Astrocyte (in vitro differentiated cells and primary cell): ENCODE data around the gene ASB12. TPM values are rescaled to one million over a fixed set of nuclear protein-coding genes. Genes with fewer than 3 reads are reported as not detected.

Experiments
- DNase-seq: peaks from one replicate; pipeline ENCODE4 v3.0.0-alpha.2; 2010; ENCODE audit warnings: low read depth
- FAIRE-seq: peaks from 2 replicates; lab custom pipeline; 2011; peaks lifted over from hg19 to GRCh38; lab: Jason Lieb, UNC
- H2AFZ ChIP-seq: 2 replicates; pipeline ENCODE4 v1.6.0; 2012; ENCODE audit warnings: low read depth, low read length, inconsistent platforms
- H3K27ac ChIP-seq: 2 replicates; pipeline ENCODE4 v1.5.1; 2011; ENCODE audit warnings: low read depth, low read length, inconsistent platforms
- H3K27me3 ChIP-seq: 2 replicates; pipeline ENCODE4 v1.6.0; 2011; ENCODE audit warnings: low read length, inconsistent platforms; ENCODE audit not compliant: insufficient read depth
- H3K36me3 ChIP-seq: 2 replicates; pipeline ENCODE4 v1.5.1; 2011; ENCODE audit warnings: low read length, inconsistent platforms; ENCODE audit not compliant: insufficient read depth
- H3K4me1 ChIP-seq: 2 replicates; pipeline ENCODE4 v1.5.1; 2011; ENCODE audit warnings: low read length, inconsistent platforms; ENCODE audit not compliant: insufficient read depth
- H3K4me2 ChIP-seq: 2 replicates; pipeline ENCODE4 v1.6.0; 2012; ENCODE audit warnings: low read length, inconsistent platforms
- H3K4me3 ChIP-seq: 2 replicates; pipeline ENCODE4 v1.5.1; 2011; ENCODE audit warnings: low read depth, mild to moderate bottlenecking, low read length, inconsistent platforms; ENCODE audit not compliant: insufficient read depth
- H3K79me2 ChIP-seq: 2 replicates; pipeline ENCODE4 v1.6.0; 2012; ENCODE audit warnings: mild to moderate bottlenecking, low read length, inconsistent platforms; ENCODE audit not compliant: insufficient read depth
- H3K9ac ChIP-seq: 2 replicates; pipeline ENCODE4 v1.6.0; 2012; ENCODE audit warnings: mild to moderate bottlenecking, low read length, inconsistent platforms
- H3K9me3 ChIP-seq: 2 replicates; pipeline ENCODE4 v1.5.1; 2012; ENCODE audit warnings: low read depth, mild to moderate bottlenecking, low read length, inconsistent platforms; ENCODE audit not compliant: insufficient read depth
- H4K20me1 ChIP-seq: 2 replicates; pipeline ENCODE4 v1.6.0; 2012; ENCODE audit warnings: low read length, inconsistent platforms; ENCODE audit not compliant: insufficient read depth
- H3K27ac Mint-ChIP-seq: one replicate; pipeline ENCODE4 v1.8.0; 2021; ENCODE audit warnings: mild to moderate bottlenecking, mixed read lengths; ENCODE audit not compliant: unreplicated experiment
- H3K27me3 Mint-ChIP-seq: one replicate; pipeline ENCODE4 v1.8.0; 2021; ENCODE audit warnings: low read depth, mixed read lengths; ENCODE audit not compliant: unreplicated experiment
- H3K36me3 Mint-ChIP-seq: one replicate; pipeline ENCODE4 v1.8.0; 2021; ENCODE audit warnings: low read depth, mixed read lengths; ENCODE audit not compliant: unreplicated experiment
- H3K4me1 Mint-ChIP-seq: one replicate; pipeline ENCODE4 v1.8.0; 2021; ENCODE audit warnings: low read depth, mixed read lengths; ENCODE audit not compliant: unreplicated experiment
- H3K4me3 Mint-ChIP-seq: one replicate; pipeline ENCODE4 v1.8.0; 2021; ENCODE audit warnings: mild to moderate bottlenecking, moderate library complexity, mixed read lengths; ENCODE audit not compliant: unreplicated experiment
- H3K9me3 Mint-ChIP-seq: one replicate; pipeline ENCODE4 v1.8.0; 2021; ENCODE audit warnings: mild to moderate bottlenecking, mixed read lengths; ENCODE audit not compliant: unreplicated experiment
- CTCF ChIP-seq: IDR thresholded peaks from 2 replicates; pipeline ENCODE4 v1.5.1; 2011; ENCODE audit warnings: low read depth, mild to moderate bottlenecking, inconsistent platforms, low read length, moderate library complexity; ENCODE audit not compliant: insufficient read depth
- EZH2 ChIP-seq: IDR thresholded peaks from 2 replicates; pipeline ENCODE4 v1.6.1; 2012; ENCODE audit warnings: mild to moderate bottlenecking, low read length, inconsistent platforms; ENCODE audit not compliant: insufficient read depth
- total RNA-seq: library from RNA; stranded (reverse); gene quantifications from 2 replicates; pipeline ENCODE4 v1.2.1, GENCODE V29; 2021

ASB12 gene
- total RNA-seq, 1 donor from 2014 or later, result 0.16 TPM

GRCh38 chrX:64191281-64192010 is 39.0 kb downstream of the ASB12 start:
- no peak overlapping the region for H3K4me3 Mint-ChIP-seq
- Histone ChIP-seq H3K4me2 (no peak overlapping the region), H3K27ac (no peak overlapping the region), H4K20me1 (no peaks in the 10 kb centered on the region), H3K79me2 (no peaks in the 10 kb centered on the region), H3K36me3 (no peaks in the 10 kb centered on the region), H3K4me1 (no peaks in the 10 kb centered on the region), H3K9me3 (no peaks in the 10 kb centered on the region), H2AFZ (no peak overlapping the region), H3K27me3 (no peaks in the 10 kb centered on the region), H3K9ac (no peak overlapping the region), H3K4me3 (no peak overlapping the region)
- no peaks in the 10 kb centered on the region for H3K27me3 Mint-ChIP-seq
- H3K36me3 Mint-ChIP-seq, result peaks cover 14% of the 10 kb centered on the region
- FAIRE-seq (peak; percentile 78), DNase-seq (no peak)
- H3K27ac Mint-ChIP-seq, result no peak overlapping the region
- no peaks in the 10 kb centered on the region for H3K9me3 Mint-ChIP-seq
- no peak for TF ChIP-seq CTCF
- no peak for TF ChIP-seq EZH2
- H3K4me1 Mint-ChIP-seq, result no peaks in the 10 kb centered on the region

GRCh38 chrX:64190136-64190740 is 40.2 kb downstream of the ASB12 start:
- Histone ChIP-seq H3K27ac (no peak overlapping the region), H3K79me2 (no peaks in the 10 kb centered on the region), H3K9ac (no peak overlapping the region), H3K27me3 (no peaks in the 10 kb centered on the region), H2AFZ (no peak overlapping the region), H3K4me3 (no peak overlapping the region), H3K4me1 (no peaks in the 10 kb centered on the region), H3K36me3 (no peaks in the 10 kb centered on the region), H3K4me2 (no peak overlapping the region), H3K9me3 (no peaks in the 10 kb centered on the region), H4K20me1 (no peaks in the 10 kb centered on the region)
- no peak overlapping the region for H3K27ac Mint-ChIP-seq
- no peaks in the 10 kb centered on the region for H3K27me3 Mint-ChIP-seq
- H3K36me3 Mint-ChIP-seq, result peaks cover 14% of the 10 kb centered on the region
- H3K4me1 Mint-ChIP-seq, result no peaks in the 10 kb centered on the region
- H3K4me3 Mint-ChIP-seq, result no peak overlapping the region
- FAIRE-seq, result no peak
- TF ChIP-seq CTCF, result no peak
- no peak for TF ChIP-seq EZH2
- DNase-seq, result no peak
- no peaks in the 10 kb centered on the region for H3K9me3 Mint-ChIP-seq

- H3K9me3 ChIP-seq, result no peaks in the 10 kb centered on the region
- no peaks in the 10 kb centered on the region for H3K4me1 Mint-ChIP-seq
- no peak overlapping the region for H2AFZ ChIP-seq
- H3K36me3 ChIP-seq, result no peaks in the 10 kb centered on the region
- H3K4me2 ChIP-seq, result no peak overlapping the region
- H3K4me3 ChIP-seq, result no peak overlapping the region
- no peaks in the 10 kb centered on the region for H3K27me3 Mint-ChIP-seq
- no peak overlapping the region for H3K9ac ChIP-seq
- H3K9me3 Mint-ChIP-seq, result no peaks in the 10 kb centered on the region
- DNase-seq (no peak), FAIRE-seq (peak; percentile 9)
- peaks cover 14% of the 10 kb centered on the region for H3K36me3 Mint-ChIP-seq
- H3K27ac ChIP-seq, result no peak overlapping the region
- H3K27ac Mint-ChIP-seq, result no peak overlapping the region
- H3K27me3 ChIP-seq, result no peaks in the 10 kb centered on the region
- TF ChIP-seq EZH2 (no peak), CTCF (no peak)
- H4K20me1 ChIP-seq, result no peaks in the 10 kb centered on the region
- H3K4me3 Mint-ChIP-seq, result no peak overlapping the region
- no peaks in the 10 kb centered on the region for H3K4me1 ChIP-seq
- no peaks in the 10 kb centered on the region for H3K79me2 ChIP-seq
Observed at GRCh38 chrX:64188901-64189300, 41.5 kb downstream of the ASB12 start.
